HEK293 (cell line): ENCODE measurements around the gene RRP1.
A peak's percentile ranks its signal among the peaks of the same experiment; 100 is the strongest.

ENCODE experiments used
- CTCF ChIA-PET: fragments of 350-600 bp; formaldehyde crosslinking; extraction: SDS; loops from one replicate; lab custom pipeline; 2021; ENCODE audit warnings: antibody characterized with exemption; lab: Yijun Ruan, JAX
- POLR2A ChIA-PET: fragments of 300-600 bp; formaldehyde crosslinking; extraction: SDS; loops from one replicate; lab custom pipeline; 2020; ENCODE audit warnings: antibody characterized with exemption, inconsistent platforms; lab: Yijun Ruan, JAX
- H3K27ac ChIP-seq: fragments of 200-500 bp; sonication (Bioruptor generic); 2 replicates; pipeline ENCODE4 v1.5.1; 2014; ENCODE audit warnings: low read depth, low read length, control low read depth, inconsistent platforms; ENCODE audit errors: extremely low read depth
- H3K36me3 ChIP-seq, 2 experiments: fragments of 200-500 bp in 1 of 2; sonication (Bioruptor generic) in 1 of 2; 1 replicate in 1 of 2; 2 replicates in 1 of 2; pipeline ENCODE4 v1.5.1; 2014 to 2017; ENCODE audit warnings: inconsistent platforms in 2 of 2, low read length in 2 of 2; ENCODE audit not compliant: control insufficient read depth in 2 of 2, insufficient read depth in 1 of 2
- H3K4me1 ChIP-seq: fragments of 200-500 bp; sonication (Bioruptor generic); 2 replicates; pipeline ENCODE4 v1.5.1; 2014; ENCODE audit warnings: mild to moderate bottlenecking, low read length, inconsistent platforms; ENCODE audit not compliant: control insufficient read depth, insufficient read depth
- H3K4me3 ChIP-seq: 2 replicates; pipeline ENCODE4 v1.5.1; 2011; ENCODE audit warnings: low read depth, mild to moderate bottlenecking, control low read depth, low read length, moderate library complexity
- H3K9me3 ChIP-seq: fragments of 200-500 bp; sonication (Bioruptor generic); 2 replicates; pipeline ENCODE4 v1.5.1; 2014; ENCODE audit warnings: low read depth, low read length, inconsistent platforms; ENCODE audit not compliant: control insufficient read depth, insufficient read depth
- EGR2 ChIP-seq: fragments of 450-650 bp; formaldehyde crosslinking; IDR thresholded peaks from 2 replicates; pipeline ENCODE4 v1.5.1; 2016; ENCODE audit warnings: low read depth, missing biosample characterization, missing genetic modification characterization
- KLF8 ChIP-seq: fragments of 450-650 bp; formaldehyde crosslinking; IDR thresholded peaks from 2 replicates; pipeline ENCODE4 v1.5.1; 2016; ENCODE audit warnings: missing biosample characterization, missing genetic modification characterization
- KLF9 ChIP-seq: fragments of 450-650 bp; formaldehyde crosslinking; IDR thresholded peaks from 2 replicates; pipeline ENCODE4 v1.5.1; 2016; ENCODE audit warnings: missing biosample characterization, missing genetic modification characterization, low read depth
- PRDM1 ChIP-seq: fragments of 450-650 bp; formaldehyde crosslinking; IDR thresholded peaks from 2 replicates; pipeline ENCODE4; 2016; ENCODE audit warnings: missing biosample characterization, missing genetic modification characterization
- RBAK ChIP-seq: fragments of 450-650 bp; formaldehyde crosslinking; IDR thresholded peaks from 2 replicates; pipeline ENCODE4 v1.5.1; 2016; ENCODE audit warnings: missing biosample characterization, missing genetic modification characterization
- SETDB1 ChIP-seq: IDR thresholded peaks from one replicate; pipeline ENCODE4 v1.6.1; 2017; ENCODE audit warnings: mild to moderate bottlenecking, low read length, moderate library complexity, mixed read lengths; ENCODE audit not compliant: insufficient read length
- TRIM28 ChIP-seq: IDR thresholded peaks from 2 replicates; pipeline ENCODE4 v1.6.1; 2011; ENCODE audit warnings: low read length, control low read depth, borderline replicate concordance
- ZNF37A ChIP-seq: fragments of 450-650 bp; IDR thresholded peaks from 2 replicates; pipeline ENCODE4 v1.5.1; 2018; ENCODE audit warnings: missing biosample characterization, missing genetic modification characterization
- ZNF560 ChIP-seq: fragments of 450-650 bp; formaldehyde crosslinking; IDR thresholded peaks from 2 replicates; pipeline ENCODE4 v1.5.1; 2017; ENCODE audit warnings: missing biosample characterization, missing genetic modification characterization, borderline replicate concordance
- ZNF585B ChIP-seq: fragments of 450-650 bp; formaldehyde crosslinking; IDR thresholded peaks from 2 replicates; pipeline ENCODE4 v1.5.1; 2016; ENCODE audit warnings: missing biosample characterization, missing genetic modification characterization
- ZNF600 ChIP-seq: fragments of 450-650 bp; formaldehyde crosslinking; IDR thresholded peaks from 2 replicates; pipeline ENCODE4 v1.5.1; 2016; ENCODE audit warnings: missing biosample characterization, missing genetic modification characterization
- ZNF621 ChIP-seq: fragments of 450-650 bp; formaldehyde crosslinking; IDR thresholded peaks from 2 replicates; pipeline ENCODE4 v1.5.1; 2017; ENCODE audit warnings: missing biosample characterization, missing genetic modification characterization
- ZNF707 ChIP-seq: fragments of 450-650 bp; formaldehyde crosslinking; IDR thresholded peaks from 2 replicates; pipeline ENCODE4 v1.5.1; 2016; ENCODE audit warnings: missing biosample characterization, missing genetic modification characterization
- ZNF777 ChIP-seq: fragments of 450-650 bp; formaldehyde crosslinking; IDR thresholded peaks from 2 replicates; pipeline ENCODE4 v1.5.1; 2017; ENCODE audit warnings: missing biosample characterization, missing genetic modification characterization, borderline replicate concordance
- TF ChIP-seq, protein P1 (sequence below): fragments of 450-650 bp; formaldehyde crosslinking; IDR thresholded peaks from 2 replicates; pipeline ENCODE4 v1.5.1; 2016; ENCODE audit warnings: missing biosample characterization, missing genetic modification characterization, low read depth
- TF ChIP-seq, protein P2 (sequence below): fragments of 450-650 bp; formaldehyde crosslinking; IDR thresholded peaks from 2 replicates; pipeline ENCODE4 v1.5.1; 2016; ENCODE audit warnings: missing biosample characterization, missing genetic modification characterization
- TF ChIP-seq, protein P3 (sequence below): fragments of 450-650 bp; formaldehyde crosslinking; IDR thresholded peaks from 2 replicates; pipeline ENCODE4 v1.5.1; 2016; ENCODE audit warnings: missing biosample characterization, missing genetic modification characterization
- TF ChIP-seq, protein P4 (sequence below): fragments of 450-650 bp; formaldehyde crosslinking; IDR thresholded peaks from 2 replicates; pipeline ENCODE4 v1.5.1; 2016; ENCODE audit warnings: missing biosample characterization, missing genetic modification characterization

Gene RRP1

DNA sequence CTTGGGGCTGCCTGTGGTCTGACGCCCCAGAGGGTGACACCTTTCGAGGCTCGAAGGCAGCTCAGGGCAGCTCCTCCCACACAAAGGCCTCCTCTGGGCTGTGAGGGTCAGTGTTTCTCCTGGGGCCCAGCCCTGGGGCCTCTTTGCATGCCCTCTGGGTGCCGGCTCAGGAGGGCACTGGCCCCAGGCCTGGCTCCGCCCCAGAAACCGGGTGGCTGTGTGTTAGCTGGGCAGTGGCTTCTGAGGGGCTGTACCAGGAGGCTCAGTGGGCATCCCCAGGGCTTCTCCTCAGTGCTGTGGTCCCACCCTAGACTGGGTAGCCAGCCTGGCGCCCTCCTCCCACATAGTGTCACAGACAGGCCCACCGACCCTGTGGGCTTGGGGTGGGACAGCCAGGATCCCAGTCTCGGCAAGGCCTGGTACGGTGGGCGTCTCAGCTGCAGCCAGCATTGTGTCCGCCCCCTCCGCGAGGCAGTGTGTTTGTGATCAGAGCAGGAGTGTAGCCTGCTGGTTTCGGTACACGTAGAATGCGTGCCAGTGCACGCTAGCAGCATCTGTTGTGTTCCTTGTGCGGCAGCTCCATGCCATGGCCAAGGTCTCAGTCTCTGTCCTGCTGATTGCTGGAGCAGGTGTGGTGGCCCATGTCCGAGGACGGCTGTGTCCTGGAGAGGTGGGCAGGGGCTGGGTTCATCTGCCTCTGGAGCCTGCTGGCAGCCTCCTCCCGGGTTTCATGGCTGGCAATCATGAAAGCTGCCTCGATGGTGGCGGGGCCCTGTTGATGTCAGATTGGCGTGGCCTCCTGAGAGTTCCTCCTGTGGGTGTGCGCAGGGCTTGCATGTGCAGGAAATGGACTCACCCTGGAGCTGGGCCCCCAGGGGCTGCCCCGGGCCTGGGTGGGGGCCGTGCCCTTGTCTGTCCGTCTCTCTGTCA, 28.0 kb downstream of the RRP1 start:
- TF ChIP-seq, protein P1, sequence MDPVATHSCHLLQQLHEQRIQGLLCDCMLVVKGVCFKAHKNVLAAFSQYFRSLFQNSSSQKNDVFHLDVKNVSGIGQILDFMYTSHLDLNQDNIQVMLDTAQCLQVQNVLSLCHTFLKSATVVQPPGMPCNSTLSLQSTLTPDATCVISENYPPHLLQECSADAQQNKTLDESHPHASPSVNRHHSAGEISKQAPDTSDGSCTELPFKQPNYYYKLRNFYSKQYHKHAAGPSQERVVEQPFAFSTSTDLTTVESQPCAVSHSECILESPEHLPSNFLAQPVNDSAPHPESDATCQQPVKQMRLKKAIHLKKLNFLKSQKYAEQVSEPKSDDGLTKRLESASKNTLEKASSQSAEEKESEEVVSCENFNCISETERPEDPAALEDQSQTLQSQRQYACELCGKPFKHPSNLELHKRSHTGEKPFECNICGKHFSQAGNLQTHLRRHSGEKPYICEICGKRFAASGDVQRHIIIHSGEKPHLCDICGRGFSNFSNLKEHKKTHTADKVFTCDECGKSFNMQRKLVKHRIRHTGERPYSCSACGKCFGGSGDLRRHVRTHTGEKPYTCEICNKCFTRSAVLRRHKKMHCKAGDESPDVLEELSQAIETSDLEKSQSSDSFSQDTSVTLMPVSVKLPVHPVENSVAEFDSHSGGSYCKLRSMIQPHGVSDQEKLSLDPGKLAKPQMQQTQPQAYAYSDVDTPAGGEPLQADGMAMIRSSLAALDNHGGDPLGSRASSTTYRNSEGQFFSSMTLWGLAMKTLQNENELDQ (tag by site-specific recombination): no peak
- TF ChIP-seq ZNF585B (tag by site-specific recombination) (no peak), RBAK (tag by site-specific recombination) (no peak), ZNF707 (tag by site-specific recombination) (no peak), ZNF600 (tag by site-specific recombination) (peak; percentile 24; the same call in 1 of the 2 replicates), EGR2 (tag by site-specific recombination) (no peak; the same call in 1 of the 2 replicates)
- TF ChIP-seq, protein P2, sequence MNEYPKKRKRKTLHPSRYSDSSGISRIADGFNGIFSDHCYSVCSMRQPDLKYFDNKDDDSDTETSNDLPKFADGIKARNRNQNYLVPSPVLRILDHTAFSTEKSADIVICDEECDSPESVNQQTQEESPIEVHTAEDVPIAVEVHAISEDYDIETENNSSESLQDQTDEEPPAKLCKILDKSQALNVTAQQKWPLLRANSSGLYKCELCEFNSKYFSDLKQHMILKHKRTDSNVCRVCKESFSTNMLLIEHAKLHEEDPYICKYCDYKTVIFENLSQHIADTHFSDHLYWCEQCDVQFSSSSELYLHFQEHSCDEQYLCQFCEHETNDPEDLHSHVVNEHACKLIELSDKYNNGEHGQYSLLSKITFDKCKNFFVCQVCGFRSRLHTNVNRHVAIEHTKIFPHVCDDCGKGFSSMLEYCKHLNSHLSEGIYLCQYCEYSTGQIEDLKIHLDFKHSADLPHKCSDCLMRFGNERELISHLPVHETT (tag by site-specific recombination): no peak
- H3K36me3 ChIP-seq: no peaks in the 10 kb centered on the region
- CTCF ChIA-PET: interaction anchor here (0.7 to 1.7 kb wide), 3 partner anchors 8 to 158 kb away, joined by 3 to 5 read pairs (median 3); no protein-coding TSS in a partner anchor
- H3K4me1 ChIP-seq: no peaks in the 10 kb centered on the region
- POLR2A ChIA-PET: no interaction called here
- no peak overlapping the region for H3K27ac ChIP-seq
- H3K9me3 ChIP-seq: no peaks in the 10 kb centered on the region
- H3K4me3 ChIP-seq: no peak overlapping the region

DNA sequence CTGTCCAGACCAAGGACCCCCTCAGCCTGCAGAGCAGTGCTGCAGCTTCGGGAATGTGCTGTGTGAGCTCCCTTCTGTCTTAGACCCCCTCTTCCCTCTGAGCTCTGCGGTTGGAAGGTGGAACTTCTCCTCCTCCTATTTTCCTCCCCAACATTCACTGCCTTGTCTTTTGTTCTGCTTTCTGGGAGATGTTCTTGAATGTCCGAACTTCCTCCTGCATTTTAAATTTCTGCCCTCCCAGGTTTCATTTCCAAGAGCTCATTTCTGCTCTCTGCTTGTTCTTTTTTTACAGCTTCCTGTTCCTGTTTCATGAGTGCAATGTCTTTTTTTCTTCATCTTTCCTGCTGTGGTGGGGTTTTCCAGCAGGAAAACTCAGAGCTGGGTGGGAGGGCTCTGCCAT, 29.3 kb downstream of the RRP1 start:
- POLR2A ChIA-PET: interaction anchor here (0.5 to 1.2 kb wide), 4 partner anchors 8 to 1187 kb away, joined by 3 to 6 read pairs (median 4); no protein-coding TSS in a partner anchor
- no peak overlapping the region for H3K27ac ChIP-seq
- no peaks in the 10 kb centered on the region for H3K36me3 ChIP-seq
- CTCF ChIA-PET: interaction anchor here (0.6 to 1.0 kb wide), 3 partner anchors 8 to 450 kb away, joined by 3 to 5 read pairs (median 3); no protein-coding TSS in a partner anchor
- H3K4me1 ChIP-seq: no peaks in the 10 kb centered on the region
- no peaks in the 10 kb centered on the region for H3K9me3 ChIP-seq
- H3K4me3 ChIP-seq: no peak overlapping the region
- TF ChIP-seq ZNF37A (tag by site-specific recombination): no peak
- no peak for TF ChIP-seq ZNF560 (tag by site-specific recombination)
- TF ChIP-seq KLF8: peak; percentile 73
- TF ChIP-seq, protein P3, sequence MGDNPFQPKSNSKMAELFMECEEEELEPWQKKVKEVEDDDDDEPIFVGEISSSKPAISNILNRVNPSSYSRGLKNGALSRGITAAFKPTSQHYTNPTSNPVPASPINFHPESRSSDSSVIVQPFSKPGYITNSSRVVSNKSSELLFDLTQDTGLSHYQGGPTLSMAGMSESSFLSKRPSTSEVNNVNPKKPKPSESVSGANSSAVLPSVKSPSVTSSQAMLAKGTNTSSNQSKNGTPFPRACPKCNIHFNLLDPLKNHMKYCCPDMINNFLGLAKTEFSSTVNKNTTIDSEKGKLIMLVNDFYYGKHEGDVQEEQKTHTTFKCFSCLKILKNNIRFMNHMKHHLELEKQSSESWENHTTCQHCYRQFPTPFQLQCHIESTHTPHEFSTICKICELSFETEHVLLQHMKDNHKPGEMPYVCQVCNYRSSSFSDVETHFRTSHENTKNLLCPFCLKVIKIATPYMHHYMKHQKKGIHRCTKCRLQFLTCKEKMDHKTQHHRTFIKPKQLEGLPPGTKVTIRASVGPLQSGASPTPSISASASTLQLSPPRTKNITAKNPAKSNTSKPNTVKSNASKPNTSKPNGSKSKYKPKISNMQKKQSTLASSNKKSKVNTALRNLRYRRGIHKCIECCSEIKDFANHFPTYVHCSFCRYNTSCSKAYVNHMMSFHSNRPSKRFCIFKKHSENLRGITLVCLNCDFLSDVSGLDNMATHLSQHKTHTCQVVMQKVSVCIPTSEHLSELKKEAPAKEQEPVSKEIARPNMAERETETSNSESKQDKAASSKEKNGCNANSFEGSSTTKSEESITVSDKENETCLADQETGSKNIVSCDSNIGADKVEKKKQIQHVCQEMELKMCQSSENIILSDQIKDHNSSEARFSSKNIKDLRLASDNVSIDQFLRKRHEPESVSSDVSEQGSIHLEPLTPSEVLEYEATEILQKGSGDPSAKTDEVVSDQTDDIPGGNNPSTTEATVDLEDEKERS (tag by site-specific recombination): peak; percentile 99
- TF ChIP-seq TRIM28: peak; percentile 87; the same call in 1 of the 2 replicates
- no peak for TF ChIP-seq ZNF621 (tag by site-specific recombination)
- no peak for TF ChIP-seq ZNF777
- TF ChIP-seq PRDM1 (tag by site-specific recombination): no peak
- TF ChIP-seq, protein P4, sequence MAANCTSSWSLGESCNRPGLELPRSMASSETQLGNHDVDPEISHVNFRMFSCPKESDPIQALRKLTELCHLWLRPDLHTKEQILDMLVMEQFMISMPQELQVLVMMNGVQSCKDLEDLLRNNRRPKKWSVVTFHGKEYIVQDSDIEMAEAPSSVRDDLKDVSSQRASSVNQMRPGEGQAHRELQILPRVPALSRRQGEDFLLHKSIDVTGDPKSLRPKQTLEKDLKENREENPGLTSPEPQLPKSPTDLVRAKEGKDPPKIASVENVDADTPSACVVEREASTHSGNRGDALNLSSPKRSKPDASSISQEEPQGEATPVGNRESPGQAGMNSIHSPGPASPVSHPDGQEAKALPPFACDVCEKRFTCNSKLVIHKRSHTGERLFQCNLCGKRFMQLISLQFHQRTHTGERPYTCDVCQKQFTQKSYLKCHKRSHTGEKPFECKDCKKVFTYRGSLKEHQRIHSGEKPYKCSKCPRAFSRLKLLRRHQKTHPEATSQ (tag by site-specific recombination): 0 out of 2 replicates have a peak, but pooled peaks have one; percentile 57
- TF ChIP-seq SETDB1: peak; percentile 71
- TF ChIP-seq KLF9: no peak
